Measurements from ENCODE around the gene SLFN12.
"Not testable (repeated sequence)": the region's sequence is repeated elsewhere in the genome, so short reads cannot be mapped to it uniquely, and the experiment has no call there.

The SLFN12 gene

GRCh38 chr17:35407531-35407930 is 24.8 kb downstream of the SLFN12 start:
- DNase-seq (ENCODE audit: low spot score): no peak

GRCh38 chr17:35406568-35406967 is 25.7 kb downstream of the SLFN12 start:
- no peak for DNase-seq (ENCODE audit: low spot score)

- DNase-seq (ENCODE audit: low spot score): no peak
Measured at GRCh38 chr17:35404360-35404759, 27.9 kb downstream of the SLFN12 start.

- not testable (repeated sequence) for DNase-seq (ENCODE audit: low spot score)
Measured at GRCh38 chr17:35393783-35394182, 38.5 kb downstream of the SLFN12 start.

GRCh38 chr17:35390663-35391062 is 41.6 kb downstream of the SLFN12 start:
- DNase-seq (ENCODE audit: low spot score): no peak

GRCh38 chr17:35390156-35390555 is 42.1 kb downstream of the SLFN12 start:
- DNase-seq (ENCODE audit: low spot score): no peak

- no peak for DNase-seq (ENCODE audit: low spot score)
Measured at GRCh38 chr17:35387496-35387895, 44.8 kb downstream of the SLFN12 start.

GRCh38 chr17:35377706-35378105 is 54.6 kb downstream of the SLFN12 start:
- DNase-seq (ENCODE audit: low spot score): no peak

GRCh38 chr17:35377068-35377467 is 55.2 kb downstream of the SLFN12 start:
- DNase-seq (ENCODE audit: low spot score): no peak

GRCh38 chr17:35376245-35376644 is 56.1 kb downstream of the SLFN12 start:
- no peak for DNase-seq (ENCODE audit: low spot score)

- no peak for DNase-seq (ENCODE audit: low spot score)
Measured at GRCh38 chr17:35374766-35375344, 57.4 kb downstream of the SLFN12 start.

- DNase-seq (ENCODE audit: low spot score): peak; percentile 60
Measured at GRCh38 chr17:35373984-35374765, 58.1 kb downstream of the SLFN12 start.

- peak; percentile 46 for DNase-seq (ENCODE audit: low spot score)
Measured at GRCh38 chr17:35373534-35373983, 58.7 kb downstream of the SLFN12 start, which contains the start of gene SLFN11. TSS of gene SLFN11 (minus strand) at chr17:35373621. CDS start at chr17:35363807, 9,814 bp downstream.

GRCh38 chr17:35372846-35373533 is 59.3 kb downstream of the SLFN12 start:
- peak; percentile 42 for DNase-seq (ENCODE audit: low spot score)

- DNase-seq (ENCODE audit: low spot score): no peak
Measured at GRCh38 chr17:35371934-35372333, 60.4 kb downstream of the SLFN12 start.

- no peak for DNase-seq (ENCODE audit: low spot score)
Measured at GRCh38 chr17:35368081-35368830, 64.0 kb downstream of the SLFN12 start.

GRCh38 chr17:35361027-35361426 is 71.3 kb downstream of the SLFN12 start:
- no peak for DNase-seq (ENCODE audit: low spot score)

Measured in D341Med (cell line).